Stimulated activated CD8-positive, alpha-beta memory T cell treated with anti-CD3 and anti-CD28 coated beads, Interleukin-7, amount 100 ng/mL, for 48 hours (primary cell): ENCODE data around the gene FOXR2.

Experiments
- DNase-seq, 2 donors: peaks; one replicate each; pipeline ENCODE4 v3.0.0-alpha.2; 2020; ENCODE audit warnings: low read depth in 1 of 2; ENCODE audit errors: extremely low read depth in 1 of 2

Gene FOXR2, protein sequence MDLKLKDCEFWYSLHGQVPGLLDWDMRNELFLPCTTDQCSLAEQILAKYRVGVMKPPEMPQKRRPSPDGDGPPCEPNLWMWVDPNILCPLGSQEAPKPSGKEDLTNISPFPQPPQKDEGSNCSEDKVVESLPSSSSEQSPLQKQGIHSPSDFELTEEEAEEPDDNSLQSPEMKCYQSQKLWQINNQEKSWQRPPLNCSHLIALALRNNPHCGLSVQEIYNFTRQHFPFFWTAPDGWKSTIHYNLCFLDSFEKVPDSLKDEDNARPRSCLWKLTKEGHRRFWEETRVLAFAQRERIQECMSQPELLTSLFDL

DNA sequence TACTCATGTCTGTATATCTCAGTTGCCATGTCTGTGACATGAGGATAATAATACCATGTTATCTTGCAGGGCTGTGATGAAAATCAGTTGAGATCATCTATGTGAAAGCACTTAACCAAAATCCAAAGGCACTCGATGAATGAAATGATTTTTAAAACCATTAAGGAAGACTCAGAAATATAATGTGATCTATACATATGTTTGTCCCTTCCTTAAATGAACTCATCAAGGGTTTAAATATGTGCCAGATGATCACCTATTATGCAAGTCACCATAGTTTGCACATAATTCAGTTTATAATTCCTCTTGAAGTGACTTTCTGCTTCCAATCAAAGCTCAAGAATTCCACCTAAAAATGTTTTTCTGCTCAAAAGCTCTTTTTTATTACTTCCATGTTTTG is at the start of gene FOXR2:
Gene FOXR2 (plus strand): TSS at position 301 of the 400 bp plus-strand sequence. CDS start 312 bp downstream, outside the sequence.
- no peak for DNase-seq

- DNase-seq, result no peak
Observed at GRCh38 chrX:55579115-55579514, 44.1 kb upstream of the FOXR2 start.

DNA sequence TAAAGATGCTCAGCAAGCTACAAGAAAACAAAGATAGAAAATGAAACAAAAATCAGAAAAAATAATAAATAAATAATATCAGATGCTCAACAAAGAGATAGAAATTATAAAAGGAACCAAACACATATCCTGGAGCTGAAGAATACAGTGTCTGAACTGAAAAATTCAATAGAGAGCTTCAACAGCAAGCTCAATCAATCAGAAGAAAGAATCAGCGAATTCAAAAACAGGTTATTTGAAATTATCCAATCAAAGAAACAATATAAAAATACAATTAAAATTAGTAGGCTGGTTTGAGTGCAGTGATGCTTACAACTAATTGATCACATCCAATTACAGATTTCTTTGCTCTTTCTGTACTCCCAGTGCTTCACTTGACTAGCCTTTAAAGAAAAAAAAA is 40.8 kb upstream of the FOXR2 start:
- no peak for DNase-seq

- DNase-seq, result no peak
Observed at GRCh38 chrX:55593296-55593695, 29.9 kb upstream of the FOXR2 start.

- no peak for DNase-seq
Observed at GRCh38 chrX:55593756-55594257, 29.4 kb upstream of the FOXR2 start.

DNA sequence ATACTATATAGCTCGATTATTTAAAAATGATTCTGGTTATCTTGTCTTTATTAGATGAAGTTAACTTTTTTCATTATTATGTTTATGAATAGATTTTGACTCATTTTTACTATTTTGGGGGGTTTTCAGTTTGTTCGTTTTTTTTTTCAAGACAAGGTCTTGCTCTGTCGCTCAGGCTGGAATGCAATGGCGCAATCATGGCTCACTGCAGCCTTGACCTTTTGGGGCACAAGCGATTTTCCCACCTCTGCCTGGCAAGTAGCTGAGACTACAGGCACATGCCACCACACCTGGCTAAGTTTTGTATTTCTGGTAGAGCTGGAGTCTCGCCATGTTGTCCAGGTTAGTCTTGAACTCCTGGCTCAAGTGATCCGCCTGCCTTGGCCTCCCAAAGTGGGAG is 24.9 kb upstream of the FOXR2 start:
- DNase-seq, result no peak

DNA sequence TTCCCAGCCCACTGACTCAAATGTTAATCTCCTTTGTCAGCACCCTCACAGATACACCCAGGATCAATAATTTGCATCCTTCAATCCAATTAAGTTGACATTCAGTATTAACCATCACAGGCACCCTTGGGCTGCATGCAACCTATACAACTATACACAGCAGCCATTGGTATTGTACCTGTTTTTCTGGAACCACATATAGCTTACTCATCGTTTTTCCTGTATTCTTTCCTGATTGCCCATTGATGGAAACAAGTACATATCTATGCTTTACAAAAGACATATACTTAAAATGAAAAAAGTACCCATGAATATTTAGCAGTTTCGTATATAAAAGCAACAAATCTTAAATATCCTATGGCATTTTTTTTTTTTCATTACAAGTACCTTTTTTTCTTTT is 3.7 kb upstream of the FOXR2 start:
- no peak for DNase-seq

GRCh38 chrX:55624403-55624802 is 1.2 kb downstream of the FOXR2 start:
- DNase-seq, result no peak

- DNase-seq, result no peak
Observed at GRCh38 chrX:55636109-55636508, 12.9 kb downstream of the FOXR2 start.

DNA sequence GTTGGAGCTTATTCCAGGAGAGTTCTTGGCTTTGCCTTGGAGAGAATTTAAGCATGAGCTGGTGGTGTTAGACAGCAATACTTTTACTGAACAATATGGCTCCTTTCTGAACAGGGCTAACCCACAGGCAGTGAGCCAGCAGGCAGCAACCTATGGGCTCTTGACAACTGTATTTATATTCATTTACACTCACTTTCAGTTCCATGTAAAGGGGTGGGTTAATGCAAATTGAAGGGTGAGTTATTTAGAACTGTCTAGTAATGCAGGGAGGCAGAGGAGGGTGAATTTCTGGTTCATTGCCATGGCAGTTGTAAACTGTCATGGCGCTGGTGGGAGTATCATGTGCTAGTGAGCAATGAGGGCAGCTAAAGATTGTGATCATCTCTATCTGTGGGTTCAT is 15.7 kb downstream of the FOXR2 start:
- DNase-seq, result no peak

GRCh38 chrX:55640854-55641253 is 17.7 kb downstream of the FOXR2 start:
- DNase-seq, result no peak

GRCh38 chrX:55648434-55648833 is 25.2 kb downstream of the FOXR2 start:
- DNase-seq, result no peak

DNA sequence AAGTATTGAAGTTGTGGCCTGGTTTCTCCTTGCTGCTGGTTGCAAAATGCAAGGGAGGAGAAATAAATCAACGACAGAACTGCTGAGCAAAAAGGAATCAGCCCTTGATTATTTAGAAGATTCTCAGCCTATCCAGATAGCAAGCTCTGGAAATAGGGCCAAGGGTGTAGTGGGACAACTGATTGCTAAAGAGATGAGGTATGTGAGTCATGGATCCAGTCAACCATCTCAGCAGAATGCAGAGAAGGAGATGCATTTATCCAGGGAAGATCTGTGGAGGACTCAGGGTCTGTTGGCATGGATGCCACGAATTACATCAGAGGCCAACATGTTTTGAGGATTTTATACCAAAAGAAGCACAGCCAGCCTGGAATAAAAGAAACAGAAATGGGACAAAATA is 36.7 kb downstream of the FOXR2 start:
- no peak for DNase-seq

GRCh38 chrX:55663584-55663983 is 40.4 kb downstream of the FOXR2 start:
- no peak for DNase-seq

GRCh38 chrX:55668084-55668483 is 44.9 kb downstream of the FOXR2 start:
- no peak for DNase-seq
